HL-60/S4 (cell line): Measurements from ENCODE around the gene VCAN.
"Not testable (repeated sequence)": the region's sequence is repeated elsewhere in the genome, so short reads cannot be mapped to it uniquely, and the experiment has no call there.

ENCODE experiments used
- in situ Hi-C: fragments of 300-500 bp; cut with MboI; formaldehyde crosslinking; loops from 2 replicates; pipeline ENCODE4 v1.14.3; 2022; ENCODE audit warnings: low sequenced_read_pairs

The VCAN gene

GRCh38 chr5:83471405-83472212, at the start of gene VCAN:
Gene VCAN (plus strand): TSS chr5:83471744. CDS start chr5:83483519, 11,775 bp downstream.
- in situ Hi-C loops = no loop called here

DNA sequence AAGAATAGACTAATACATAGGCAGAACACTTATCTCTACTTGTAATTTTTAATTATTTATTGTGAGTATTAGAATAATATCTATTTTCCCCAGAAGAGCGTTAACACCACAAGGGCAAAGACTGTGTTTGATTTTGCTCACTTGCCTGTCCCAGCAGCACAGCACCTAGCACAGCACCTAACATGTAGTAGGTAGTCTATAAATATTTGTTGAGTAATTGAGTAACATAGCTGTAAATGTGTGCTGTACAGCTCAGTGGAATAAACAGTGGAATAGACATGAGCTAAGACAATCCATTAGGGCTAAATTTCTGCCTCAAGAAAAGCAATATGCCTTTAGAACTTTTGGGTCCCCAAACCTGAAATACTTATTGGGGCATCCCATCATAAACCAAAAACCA, 49.3 kb upstream of the VCAN start:
- in situ Hi-C loops = no loop called here

- in situ Hi-C loops = no loop called here
Observed at GRCh38 chr5:83426855-83427254, 44.7 kb upstream of the VCAN start.

GRCh38 chr5:83428126-83428525, 43.4 kb upstream of the VCAN start:
- in situ Hi-C loops = no loop called here

- in situ Hi-C loops = no loop called here
Observed at GRCh38 chr5:83428890-83429289, 42.7 kb upstream of the VCAN start.

- in situ Hi-C loops = no loop called here
Observed at GRCh38 chr5:83430130-83431010, 41.2 kb upstream of the VCAN start.

GRCh38 chr5:83433891-83434290, 37.7 kb upstream of the VCAN start:
- in situ Hi-C loops = no loop called here

GRCh38 chr5:83434946-83435345, 36.6 kb upstream of the VCAN start:
- in situ Hi-C loops = no loop called here

- in situ Hi-C loops = no loop called here
Observed at GRCh38 chr5:83436276-83436675, 35.3 kb upstream of the VCAN start.

GRCh38 chr5:83437697-83438096, 33.8 kb upstream of the VCAN start:
- in situ Hi-C loops = not testable (repeated sequence)

DNA sequence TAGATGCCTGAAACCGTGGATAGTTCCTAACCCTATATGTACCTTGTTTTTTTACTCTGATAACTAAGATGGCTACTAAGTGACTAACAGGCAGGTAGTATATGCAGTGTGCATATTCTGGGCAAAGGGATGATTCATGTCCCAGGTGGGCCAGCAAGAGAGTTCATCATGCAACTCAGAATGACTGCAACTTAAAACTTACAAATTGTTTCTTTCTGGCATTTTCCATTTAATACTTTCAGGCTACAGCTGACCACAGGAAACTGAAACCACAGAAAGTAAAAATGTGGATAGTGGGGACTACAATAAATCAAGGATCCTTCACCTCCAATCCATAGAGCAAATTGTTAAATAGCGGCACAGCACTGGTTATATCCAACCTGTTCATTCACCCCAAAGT, 30.7 kb upstream of the VCAN start:
- in situ Hi-C loops = no loop called here

DNA sequence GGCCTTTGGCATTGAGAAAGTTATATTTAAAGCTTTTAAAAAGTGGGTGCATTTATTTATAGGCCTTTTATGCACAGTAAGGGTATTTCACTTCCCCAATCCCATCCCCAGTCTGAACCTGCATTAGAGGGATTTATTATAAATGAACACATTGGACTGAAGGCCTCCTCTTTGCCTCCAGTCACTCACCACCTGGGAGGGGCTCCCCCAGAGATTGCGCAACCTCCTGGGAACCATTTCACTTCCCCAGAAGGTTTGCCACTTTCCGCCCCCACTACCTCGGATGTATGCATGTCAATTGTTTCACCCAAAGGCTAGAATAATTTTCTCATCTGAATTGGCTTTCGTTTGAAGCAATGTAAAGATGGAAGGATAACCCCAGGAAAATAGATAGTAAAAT, 29.8 kb upstream of the VCAN start:
- in situ Hi-C loops = no loop called here

GRCh38 chr5:83443534-83443933, 28.0 kb upstream of the VCAN start:
- in situ Hi-C loops = no loop called here

GRCh38 chr5:83444445-83444844, 27.1 kb upstream of the VCAN start:
- in situ Hi-C loops = no loop called here

DNA sequence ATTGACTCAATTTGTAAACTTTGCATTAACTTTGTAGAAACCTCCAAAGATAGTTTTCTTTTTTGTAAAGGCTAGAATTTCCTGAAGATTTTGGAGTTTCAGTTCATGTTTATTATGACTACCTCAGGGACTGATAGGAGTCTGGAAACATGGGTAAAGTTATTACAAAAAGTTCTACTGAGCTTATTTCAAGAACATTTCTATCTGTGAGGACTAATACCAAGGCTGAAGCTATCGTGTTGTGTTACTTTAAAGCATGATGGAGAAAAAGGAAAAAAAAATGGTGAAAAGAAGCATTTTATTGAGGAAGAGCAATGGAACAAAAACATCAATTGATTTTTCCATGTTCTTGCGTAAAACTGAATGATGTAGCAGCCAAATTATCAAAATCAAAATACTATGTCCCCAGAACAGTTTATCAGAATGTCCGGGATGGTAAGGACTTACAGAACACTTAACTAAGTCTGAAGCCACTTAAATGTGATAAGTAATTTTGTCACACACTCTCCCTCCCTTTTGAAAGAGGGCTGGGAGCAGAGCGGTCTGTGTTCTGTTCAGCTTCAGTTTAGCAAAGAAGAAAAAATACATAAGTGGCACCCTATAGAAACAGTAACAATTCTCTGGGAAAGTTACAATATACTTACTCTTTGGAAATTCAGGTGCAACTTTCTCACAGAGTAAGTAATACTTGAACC, 25.1 kb upstream of the VCAN start:
- in situ Hi-C loops = no loop called here

- in situ Hi-C loops = no loop called here
Observed at GRCh38 chr5:83447533-83447932, 24.0 kb upstream of the VCAN start.

GRCh38 chr5:83450183-83450966, 21.2 kb upstream of the VCAN start:
- in situ Hi-C loops = no loop called here

GRCh38 chr5:83450967-83451248, 20.6 kb upstream of the VCAN start:
- in situ Hi-C loops = no loop called here

GRCh38 chr5:83451955-83452354, 19.6 kb upstream of the VCAN start:
- in situ Hi-C loops = no loop called here

GRCh38 chr5:83453937-83454336, 17.6 kb upstream of the VCAN start:
- in situ Hi-C loops = no loop called here

GRCh38 chr5:83464261-83464660, 7.3 kb upstream of the VCAN start:
- in situ Hi-C loops = no loop called here
